Ishikawa (cell line): Measurements from ENCODE around the gene MTARC2.

ENCODE experiments used
- CEBPB ChIP-seq: IDR thresholded peaks from 2 replicates; pipeline ENCODE4 v1.6.1; 2012
- CREB1 ChIP-seq: IDR thresholded peaks from 2 replicates; pipeline ENCODE4 v1.6.1; 2012; ENCODE audit warnings: low read depth
- EGR1 ChIP-seq: IDR thresholded peaks from 2 replicates; pipeline ENCODE4 v1.6.1; 2012
- EP300 ChIP-seq: IDR thresholded peaks from 2 replicates; pipeline ENCODE4 v1.6.1; 2012; ENCODE audit warnings: borderline replicate concordance
- FOXM1 ChIP-seq: IDR thresholded peaks from 2 replicates; pipeline ENCODE4 v1.6.1; 2012; ENCODE audit warnings: low read depth, borderline replicate concordance
- MAX ChIP-seq: IDR thresholded peaks from 2 replicates; pipeline ENCODE4 v1.6.1; 2012
- RAD21 ChIP-seq: IDR thresholded peaks from 2 replicates; pipeline ENCODE4 v1.6.1; 2012; ENCODE audit warnings: low read depth
- REST ChIP-seq: IDR thresholded peaks from 2 replicates; pipeline ENCODE4 v1.6.1; 2012; ENCODE audit warnings: low read depth, mild to moderate bottlenecking
- TAF1 ChIP-seq: IDR thresholded peaks from 2 replicates; pipeline ENCODE4 v1.6.1; 2012; ENCODE audit warnings: low read depth, mild to moderate bottlenecking
- TCF12 ChIP-seq: IDR thresholded peaks from 2 replicates; pipeline ENCODE4 v1.6.1; 2012; ENCODE audit warnings: low read depth
- TEAD4 ChIP-seq: IDR thresholded peaks from 2 replicates; pipeline ENCODE4 v1.6.1; 2012
- USF1 ChIP-seq: IDR thresholded peaks from 2 replicates; pipeline ENCODE4 v1.6.1; 2012
- YY1 ChIP-seq: IDR thresholded peaks from 2 replicates; pipeline ENCODE4 v1.6.1; 2012; ENCODE audit warnings: low read depth
- ZBTB7A ChIP-seq: IDR thresholded peaks from 2 replicates; pipeline ENCODE4 v1.6.1; 2012; ENCODE audit warnings: low read depth

- no peak for TF ChIP-seq EP300
- TF ChIP-seq CEBPB = no peak
- no peak for TF ChIP-seq CREB1
- no peak for TF ChIP-seq TAF1
- no peak for TF ChIP-seq REST
- no peak for TF ChIP-seq MAX
- no peak for TF ChIP-seq ZBTB7A
- no peak for TF ChIP-seq TEAD4
- TF ChIP-seq USF1 = no peak
- TF ChIP-seq EGR1 = no peak
- no peak for TF ChIP-seq RAD21
- no peak for TF ChIP-seq TCF12
- TF ChIP-seq YY1 = no peak
- TF ChIP-seq FOXM1 = no peak
Observed at GRCh38 chr1:220812308-220812707, 64.2 kb downstream of the MTARC2 start.
